Measurements from ENCODE around the gene SEC22B. TPM values are rescaled to one million over a fixed set of nuclear protein-coding genes. Genes with fewer than 3 reads are reported as not detected.
"Not testable (repeated sequence)": the region's sequence is repeated elsewhere in the genome, so short reads cannot be mapped to it uniquely, and the experiment has no call there.

SEC22B gene
- total and polyA plus RNA-seq, 4 donors = 23.7 to 39.7 (median 30.4) TPM

- H3K4me1 ChIP-seq (ENCODE audit: control insufficient read depth in 1 of 2, insufficient read depth in 2 of 2, low read length in 2 of 2); intact Hi-C loops (cut with DNase I); H3K27me3 ChIP-seq (ENCODE audit: control insufficient read depth in 1 of 2, insufficient read depth in 2 of 2, low read length in 1 of 2); H3K36me3 ChIP-seq (ENCODE audit: control insufficient read depth in 1 of 2, insufficient read depth in 2 of 2, low read length in 1 of 2); H3K9me3 ChIP-seq (ENCODE audit: control insufficient read depth, low read length): not testable (repeated sequence)
- peak overlapping the region; percentile 76 for H3K27ac ChIP-seq (ENCODE audit: low read depth in 1 of 2, low read length in 2 of 2)
- WGBS, 2 donors = 1 to 5% methylated on average over 17 to 19 of the region's 29 CpGs
- ATAC-seq (ENCODE audit: low FRiP score) (peak; percentile 67), DNase-seq (peak in 1 of 2 donors; percentile 74)
- peak overlapping the region in 1 of 2 donors; percentile 26 for H3K4me3 ChIP-seq (ENCODE audit: low read length in 2 of 2)
Observed at GRCh38 chr1:120179811-120180690, 3.7 kb upstream of the SEC22B start.

GRCh38 chr1:120178799-120179756 lies 2.8 kb upstream of the SEC22B start:
- intact Hi-C loops (cut with DNase I) = no loop called here
- ATAC-seq (ENCODE audit: low FRiP score) (no peak), DNase-seq (no peak)
- Histone ChIP-seq H3K27ac (ENCODE audit: low read depth in 1 of 2, low read length in 2 of 2) (peak overlapping the region; percentile 76), H3K4me1 (ENCODE audit: control insufficient read depth in 1 of 2, insufficient read depth in 2 of 2, low read length in 2 of 2) (peaks cover 0 to 4% of the 10 kb centered on the region in 2 donors), H3K4me3 (ENCODE audit: low read length in 2 of 2) (peak overlapping the region in 1 of 2 donors; percentile 4), H3K27me3 (ENCODE audit: control insufficient read depth in 1 of 2, insufficient read depth in 2 of 2, low read length in 1 of 2) (no peaks in the 10 kb centered on the region), H3K9me3 (ENCODE audit: control insufficient read depth, low read length) (no peaks in the 10 kb centered on the region), H3K36me3 (ENCODE audit: control insufficient read depth in 1 of 2, insufficient read depth in 2 of 2, low read length in 1 of 2) (no peaks in the 10 kb centered on the region)
- WGBS, 2 donors = 20 to 21% methylated on average over 6 of the region's 6 CpGs

- ATAC-seq (ENCODE audit: low FRiP score); intact Hi-C loops (cut with DNase I); H3K4me3 ChIP-seq (ENCODE audit: low read length in 2 of 2); H3K27me3 ChIP-seq (ENCODE audit: control insufficient read depth in 1 of 2, insufficient read depth in 2 of 2, low read length in 1 of 2); H3K36me3 ChIP-seq (ENCODE audit: control insufficient read depth in 1 of 2, insufficient read depth in 2 of 2, low read length in 1 of 2); DNase-seq; H3K4me1 ChIP-seq (ENCODE audit: control insufficient read depth in 1 of 2, insufficient read depth in 2 of 2, low read length in 2 of 2); H3K9me3 ChIP-seq (ENCODE audit: control insufficient read depth, low read length); H3K27ac ChIP-seq (ENCODE audit: low read depth in 1 of 2, low read length in 2 of 2): not testable (repeated sequence)
- WGBS, 2 donors = 92 to 93% methylated on average over 2 of the region's 2 CpGs
Observed at GRCh38 chr1:120178058-120178457, 1.7 kb upstream of the SEC22B start.

DNA sequence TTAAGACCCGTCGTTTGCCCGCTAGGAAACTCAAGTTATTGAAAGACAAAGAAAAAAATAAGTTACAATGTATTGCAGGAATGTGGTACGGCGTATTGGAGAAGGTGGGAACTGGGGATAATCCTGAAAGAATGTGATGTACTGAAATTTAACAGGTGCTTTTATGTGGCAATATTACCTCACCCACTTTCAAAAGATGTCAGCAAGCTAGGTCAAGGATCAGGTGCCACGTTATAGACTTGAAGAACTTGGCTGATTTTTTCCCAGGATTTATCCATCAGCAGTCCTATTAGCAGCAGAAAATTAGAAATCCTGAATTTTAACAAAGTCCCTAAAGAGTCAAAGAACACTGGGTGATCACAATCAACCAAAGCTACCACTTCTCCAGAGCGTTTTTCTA lies 632 bp downstream of the SEC22B start:
- 0 to 2% methylated on average over 7 of the region's 7 CpGs for WGBS, 2 donors
- intact Hi-C loops (cut with DNase I); H3K27ac ChIP-seq (ENCODE audit: low read depth in 1 of 2, low read length in 2 of 2); ATAC-seq (ENCODE audit: low FRiP score); DNase-seq; H3K4me1 ChIP-seq (ENCODE audit: control insufficient read depth in 1 of 2, insufficient read depth in 2 of 2, low read length in 2 of 2); H3K9me3 ChIP-seq (ENCODE audit: control insufficient read depth, low read length); H3K36me3 ChIP-seq (ENCODE audit: control insufficient read depth in 1 of 2, insufficient read depth in 2 of 2, low read length in 1 of 2); H3K27me3 ChIP-seq (ENCODE audit: control insufficient read depth in 1 of 2, insufficient read depth in 2 of 2, low read length in 1 of 2): not testable (repeated sequence)
- peak overlapping the region; percentile 30 to 72 for H3K4me3 ChIP-seq (ENCODE audit: low read length in 2 of 2)

GRCh38 chr1:120164761-120165160 lies 11.6 kb downstream of the SEC22B start:
- H3K4me1 ChIP-seq (ENCODE audit: control insufficient read depth in 1 of 2, insufficient read depth in 2 of 2, low read length in 2 of 2); DNase-seq; H3K4me3 ChIP-seq (ENCODE audit: low read length in 2 of 2); H3K27ac ChIP-seq (ENCODE audit: low read depth in 1 of 2, low read length in 2 of 2); intact Hi-C loops (cut with DNase I); ATAC-seq (ENCODE audit: low FRiP score); H3K36me3 ChIP-seq (ENCODE audit: control insufficient read depth in 1 of 2, insufficient read depth in 2 of 2, low read length in 1 of 2); H3K9me3 ChIP-seq (ENCODE audit: control insufficient read depth, low read length); H3K27me3 ChIP-seq (ENCODE audit: control insufficient read depth in 1 of 2, insufficient read depth in 2 of 2, low read length in 1 of 2): not testable (repeated sequence)
- WGBS, 2 donors = 100% methylated on average over 1 of the region's 1 CpG; no CpG with 5 or more reads in 1 of the 2 donors

GRCh38 chr1:120162015-120162414 lies 14.3 kb downstream of the SEC22B start:
- H3K36me3 ChIP-seq (ENCODE audit: control insufficient read depth in 1 of 2, insufficient read depth in 2 of 2, low read length in 1 of 2); H3K4me1 ChIP-seq (ENCODE audit: control insufficient read depth in 1 of 2, insufficient read depth in 2 of 2, low read length in 2 of 2); intact Hi-C loops (cut with DNase I); H3K27ac ChIP-seq (ENCODE audit: low read depth in 1 of 2, low read length in 2 of 2); H3K4me3 ChIP-seq (ENCODE audit: low read length in 2 of 2); ATAC-seq (ENCODE audit: low FRiP score); DNase-seq; H3K27me3 ChIP-seq (ENCODE audit: control insufficient read depth in 1 of 2, insufficient read depth in 2 of 2, low read length in 1 of 2); H3K9me3 ChIP-seq (ENCODE audit: control insufficient read depth, low read length): not testable (repeated sequence)
- no CpG with 5 or more reads among the region's 2 CpGs for WGBS, 2 donors

DNA sequence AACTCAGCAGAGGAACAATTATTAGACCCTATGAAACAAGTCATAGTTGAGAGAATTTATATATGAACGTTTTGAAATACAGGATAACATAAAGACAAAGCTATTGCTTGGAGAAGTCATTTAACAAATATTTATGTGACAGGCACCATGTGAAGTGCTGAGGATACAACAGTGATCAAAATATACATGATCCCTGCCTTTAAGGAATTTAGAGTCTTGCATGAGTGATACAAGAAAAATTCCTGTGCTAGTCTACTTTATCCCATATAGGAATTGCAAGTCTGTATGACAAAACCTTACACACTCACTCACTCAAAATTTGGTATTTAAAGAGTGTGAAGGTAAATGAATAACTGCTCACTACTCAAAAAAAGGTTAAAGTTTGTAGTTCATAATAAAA lies 17.8 kb downstream of the SEC22B start:
- H3K36me3 ChIP-seq (ENCODE audit: control insufficient read depth in 1 of 2, insufficient read depth in 2 of 2, low read length in 1 of 2); ATAC-seq (ENCODE audit: low FRiP score); DNase-seq; intact Hi-C loops (cut with DNase I); H3K4me1 ChIP-seq (ENCODE audit: control insufficient read depth in 1 of 2, insufficient read depth in 2 of 2, low read length in 2 of 2); H3K27ac ChIP-seq (ENCODE audit: low read depth in 1 of 2, low read length in 2 of 2); H3K27me3 ChIP-seq (ENCODE audit: control insufficient read depth in 1 of 2, insufficient read depth in 2 of 2, low read length in 1 of 2); H3K9me3 ChIP-seq (ENCODE audit: control insufficient read depth, low read length); H3K4me3 ChIP-seq (ENCODE audit: low read length in 2 of 2): not testable (repeated sequence)
- WGBS, 2 donors = no CpG with 5 or more reads among the region's 1 CpG

DNA sequence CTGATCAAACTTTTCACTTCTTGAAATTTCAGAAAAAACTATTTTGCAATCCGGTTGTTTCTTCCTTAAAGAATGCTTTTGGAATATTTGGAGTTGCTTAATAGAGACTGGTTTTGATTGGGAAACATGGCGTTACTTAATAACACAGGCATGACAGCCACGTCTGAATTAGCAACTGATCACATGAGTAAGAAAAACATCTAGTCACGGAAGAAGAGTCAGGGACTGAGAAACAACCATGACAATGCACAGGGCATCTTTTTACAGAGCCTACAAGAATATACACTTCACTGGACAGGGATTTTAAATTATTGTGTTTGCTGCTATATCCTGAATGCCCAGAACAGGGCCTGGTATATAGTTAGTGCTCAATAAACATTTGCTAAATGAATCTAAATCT lies 18.2 kb downstream of the SEC22B start:
- WGBS, 2 donors = 0 to 9% methylated on average over 1 to 2 of the region's 4 CpGs
- H3K9me3 ChIP-seq (ENCODE audit: control insufficient read depth, low read length); DNase-seq; intact Hi-C loops (cut with DNase I); H3K4me3 ChIP-seq (ENCODE audit: low read length in 2 of 2); H3K27me3 ChIP-seq (ENCODE audit: control insufficient read depth in 1 of 2, insufficient read depth in 2 of 2, low read length in 1 of 2); H3K27ac ChIP-seq (ENCODE audit: low read depth in 1 of 2, low read length in 2 of 2); H3K4me1 ChIP-seq (ENCODE audit: control insufficient read depth in 1 of 2, insufficient read depth in 2 of 2, low read length in 2 of 2); H3K36me3 ChIP-seq (ENCODE audit: control insufficient read depth in 1 of 2, insufficient read depth in 2 of 2, low read length in 1 of 2): not testable (repeated sequence)
- peak; percentile 76 for ATAC-seq (ENCODE audit: low FRiP score)
